Stimulated activated CD4-positive, alpha-beta T cell treated with anti-CD3 and anti-CD28 coated beads, Interleukin-15, amount 100 ng/mL, for 1 hour (primary cell): Measurements from ENCODE around the gene TXNDC12.

ENCODE experiments used
- DNase-seq, 2 donors: peaks; one replicate each; pipeline ENCODE4 v3.0.0-alpha.2; 2020; ENCODE audit warnings: low read depth in 1 of 2, low spot score in 1 of 2

Gene TXNDC12

DNA sequence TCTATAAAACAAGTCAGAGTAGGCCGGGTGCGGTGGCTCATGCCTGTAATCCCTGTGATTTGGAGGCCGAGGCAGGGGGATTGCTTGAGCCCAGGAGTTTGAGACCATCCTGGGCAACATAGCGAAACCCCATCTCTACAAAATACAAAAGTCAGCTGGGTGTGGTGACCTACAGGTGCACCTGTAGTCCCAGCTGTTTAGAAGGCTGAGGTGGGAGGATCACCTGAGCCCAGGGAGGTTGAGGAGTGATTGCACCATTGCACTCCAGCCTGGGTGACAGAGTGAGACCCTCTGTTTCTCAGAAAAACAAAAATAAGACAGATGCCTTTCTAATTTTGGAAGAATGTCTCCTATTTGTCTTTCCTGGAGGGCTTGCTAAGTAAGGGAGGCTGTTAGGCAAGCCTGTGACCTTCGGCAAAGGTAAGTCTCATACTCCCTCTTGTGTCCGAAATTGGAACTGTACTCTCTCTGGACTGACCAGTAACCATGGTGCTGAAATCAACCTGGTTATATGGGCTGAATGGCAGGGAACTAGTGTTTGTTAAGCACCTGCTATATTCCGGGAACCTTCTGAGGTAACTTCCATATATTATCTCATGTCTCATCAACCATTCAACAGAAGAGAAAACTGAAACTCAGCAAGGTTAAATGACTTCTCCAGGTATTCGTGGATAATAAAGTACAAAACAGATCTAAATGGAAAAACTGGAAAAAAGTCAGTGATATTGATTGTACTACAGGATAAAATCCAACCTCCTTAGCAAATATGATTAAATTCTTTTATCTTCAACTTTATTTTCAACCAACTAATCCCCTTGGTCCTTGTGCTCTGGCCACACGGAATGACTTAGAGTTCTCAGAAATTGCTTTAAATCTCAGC lies 52.7 kb downstream of the TXNDC12 start:
- peak in 1 of 2 donors; percentile 19 for DNase-seq

DNA sequence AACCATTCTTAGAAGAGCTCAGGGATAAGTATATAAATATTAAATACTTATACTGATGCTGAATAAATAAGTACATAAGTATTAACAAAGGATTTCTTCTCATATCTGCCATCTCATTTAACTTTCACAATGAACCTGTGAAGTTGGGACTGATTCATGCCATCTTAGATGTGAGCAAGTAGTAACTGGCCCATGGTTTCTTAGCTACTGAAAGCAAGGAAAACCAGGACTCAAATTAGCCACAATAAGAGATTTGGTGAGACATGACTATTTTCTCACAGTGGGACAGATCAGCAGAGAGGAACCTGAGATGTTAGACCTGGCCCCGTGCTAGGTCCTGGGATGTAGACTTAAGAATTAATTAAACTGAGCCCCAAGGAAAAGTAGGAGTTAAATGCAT lies 56.3 kb downstream of the TXNDC12 start:
- no peak for DNase-seq

DNA sequence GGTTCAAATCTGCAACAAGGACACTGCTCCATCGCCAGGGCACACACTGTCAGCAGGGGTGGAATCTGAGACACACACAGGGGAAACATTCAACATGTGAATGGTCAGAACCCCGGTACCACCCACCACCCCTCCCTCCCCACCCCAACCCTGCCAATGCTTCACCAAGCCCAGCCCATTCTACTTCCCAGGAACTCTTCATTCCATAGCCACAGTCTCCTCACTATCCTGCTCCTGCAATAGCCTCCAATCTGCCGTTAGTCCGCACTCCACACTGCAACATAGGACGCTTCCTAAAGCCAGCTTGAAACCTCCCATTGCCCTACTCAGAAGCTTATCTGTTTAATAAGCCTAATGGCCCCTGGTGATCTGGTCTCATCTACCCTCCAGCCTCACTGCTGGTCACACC lies 57.0 kb downstream of the TXNDC12 start:
- no peak for DNase-seq

DNA sequence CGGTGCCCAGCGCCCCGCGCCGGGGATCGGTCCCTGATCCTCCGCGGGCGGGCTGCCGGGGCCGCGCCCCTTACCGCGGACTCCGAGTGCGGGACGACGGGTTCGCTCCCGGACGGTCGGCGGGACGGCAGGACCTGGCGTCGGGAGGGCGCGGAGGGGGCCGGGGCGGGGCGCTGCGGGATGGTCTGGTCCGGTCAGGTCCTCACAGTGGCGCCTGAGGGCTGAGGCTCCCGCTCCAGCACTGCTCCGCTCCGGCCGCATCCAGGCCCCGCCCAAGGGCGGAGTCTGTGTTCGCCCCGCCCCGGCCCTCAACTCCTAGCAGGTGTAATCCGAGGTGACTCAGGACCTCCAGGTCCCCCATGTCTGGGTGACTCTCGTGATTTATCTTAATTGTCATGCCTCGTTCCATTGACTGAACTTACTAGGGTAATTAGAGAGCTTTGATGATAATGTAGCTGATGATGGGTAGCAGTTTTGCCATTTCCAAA lies 64.5 kb downstream of the TXNDC12 start, which contains the start of gene RAB3B:
Gene RAB3B (minus strand): TSS at position 223 of the 488 bp plus-strand sequence. CDS start 13,583 bp downstream, outside the sequence.
- DNase-seq, result peak; percentile 60 to 83

DNA sequence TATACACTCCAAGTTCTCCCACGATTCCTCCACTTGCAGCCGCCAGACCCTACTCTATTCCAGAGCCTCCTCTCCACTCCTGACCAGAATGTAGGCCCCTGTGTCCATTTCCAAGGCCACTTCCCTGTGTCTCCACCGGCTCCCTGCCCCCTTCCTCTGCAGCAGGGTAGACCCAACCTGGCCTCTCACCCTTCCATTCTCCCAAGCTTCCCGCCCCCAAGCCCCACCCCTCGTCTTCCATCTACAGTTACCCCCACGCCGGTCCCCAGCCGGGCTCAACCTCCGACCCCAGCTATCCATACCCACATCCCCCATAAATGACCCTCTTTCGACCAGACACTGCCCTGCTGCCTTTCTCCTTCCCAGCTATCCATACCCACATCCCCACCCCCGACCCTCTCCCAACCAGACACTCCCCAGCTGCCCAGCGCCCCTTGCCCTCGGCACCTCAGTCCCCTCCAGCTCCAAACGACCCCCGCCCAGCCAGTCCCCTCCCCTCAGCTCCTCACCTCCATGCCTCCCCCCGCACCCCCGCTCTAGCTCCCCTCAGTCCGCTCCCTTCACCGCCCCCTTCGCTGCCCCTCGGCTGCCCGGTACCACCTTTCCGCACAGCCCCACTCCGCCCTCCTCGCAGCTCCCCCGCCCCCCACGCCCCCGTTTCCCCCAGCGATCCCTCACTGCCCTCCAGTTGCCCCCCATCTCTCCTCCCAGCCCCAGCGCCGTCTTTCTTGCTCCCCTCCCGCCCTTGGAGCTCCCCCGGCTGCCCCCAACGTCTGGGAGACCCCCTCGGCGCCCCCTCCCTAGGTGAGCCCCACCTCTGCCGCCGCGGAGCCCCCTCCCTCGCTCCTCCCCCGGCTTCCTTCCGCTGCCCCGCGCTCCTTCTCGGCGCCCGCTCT lies 65.2 kb downstream of the TXNDC12 start:
- no peak for DNase-seq

- DNase-seq, result no peak
These were observed 66.7 kb downstream of the TXNDC12 start for GRCh38 chr1:51988254-51988653.

GRCh38 chr1:51986718-51987117 lies 68.3 kb downstream of the TXNDC12 start:
- no peak for DNase-seq

DNA sequence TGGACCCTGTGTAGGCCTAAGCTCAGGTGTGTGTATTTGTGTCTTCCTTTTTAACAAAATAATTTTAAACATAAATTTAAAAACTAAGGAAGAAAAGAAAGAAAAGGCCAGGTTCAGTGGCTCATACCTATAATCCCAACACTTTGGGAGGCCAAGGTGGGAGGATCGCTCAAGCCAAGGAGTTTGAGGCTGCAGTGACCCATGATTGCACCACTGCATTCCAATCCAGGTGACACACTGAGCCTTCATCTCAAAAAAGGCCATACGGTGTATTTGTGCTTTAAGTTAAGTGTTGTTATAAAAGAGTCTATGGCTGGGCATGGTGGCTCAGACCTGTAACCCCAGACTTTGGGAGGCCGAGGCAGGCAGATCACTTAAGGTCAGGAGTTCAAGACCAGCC lies 72.8 kb downstream of the TXNDC12 start:
- DNase-seq, result no peak

DNA sequence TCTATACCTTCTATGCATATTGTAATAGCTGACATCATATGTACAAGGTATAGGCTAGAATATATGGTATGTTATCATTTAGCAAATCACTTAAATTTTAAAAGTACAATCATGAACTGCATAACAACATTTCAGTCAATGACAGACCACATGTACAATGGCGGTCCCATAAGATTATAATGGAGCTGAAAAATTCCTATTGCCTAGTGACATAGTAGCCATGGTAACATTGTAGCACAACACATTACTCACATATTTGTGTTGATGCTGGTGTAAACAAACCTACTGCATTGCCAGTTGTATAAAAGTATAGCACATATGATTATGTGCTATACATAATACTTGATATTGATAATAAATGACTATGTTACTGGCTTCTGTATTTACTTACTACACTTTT lies 73.4 kb downstream of the TXNDC12 start:
- DNase-seq, result no peak

DNA sequence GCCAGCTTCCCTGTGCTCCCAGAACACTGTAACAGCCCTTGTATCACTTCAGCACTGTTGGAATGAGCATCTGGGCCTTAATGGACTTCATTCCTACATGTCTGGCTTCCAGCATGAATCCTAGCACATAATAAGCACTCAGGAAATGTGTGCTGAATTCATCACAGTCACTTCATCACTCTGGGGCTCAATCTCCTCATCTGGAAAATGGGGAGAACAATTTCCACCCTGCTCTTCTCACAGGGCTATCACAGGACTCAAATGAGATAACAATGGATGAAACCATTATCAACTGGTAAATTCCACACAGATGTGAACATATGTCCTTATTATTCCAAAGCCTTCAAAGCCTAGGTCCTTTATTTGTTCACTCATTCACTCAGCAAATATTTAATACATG lies 76.9 kb downstream of the TXNDC12 start:
- DNase-seq, result no peak

DNA sequence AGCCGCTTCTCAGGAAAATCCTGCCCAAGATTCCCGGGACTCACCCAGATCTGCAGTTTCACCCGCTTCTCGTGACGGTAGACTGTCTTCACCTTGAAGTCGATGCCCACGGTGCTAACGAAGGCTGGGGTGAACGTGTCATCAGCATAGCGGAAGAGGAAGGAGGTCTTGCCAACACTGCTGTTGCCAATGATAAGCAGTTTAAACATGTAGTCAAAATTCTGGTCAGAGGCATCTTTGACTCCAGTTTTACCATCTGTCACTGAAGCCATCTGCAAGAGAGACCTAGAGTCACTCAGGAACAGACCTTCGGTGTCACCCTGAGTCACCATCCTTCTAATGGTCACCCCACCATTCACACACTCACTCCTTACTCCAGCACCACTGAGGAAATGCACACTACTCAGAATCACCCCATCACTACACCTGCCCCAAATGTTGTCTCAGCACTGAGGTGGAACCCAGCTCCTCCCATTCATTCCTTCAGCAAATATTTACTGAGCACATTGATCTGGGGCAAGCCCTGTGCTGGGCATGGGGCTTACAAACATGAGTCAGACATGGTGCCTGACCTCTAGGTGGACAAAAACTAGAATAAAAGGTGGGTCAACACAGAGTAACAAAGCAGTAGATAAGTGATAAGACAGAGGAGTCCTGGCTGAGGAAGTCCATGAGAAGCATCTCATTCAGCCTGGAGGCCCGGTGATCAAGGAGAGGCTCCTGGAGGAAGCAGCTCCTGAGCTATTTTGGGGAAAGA lies 78.0 kb downstream of the TXNDC12 start:
- DNase-seq, result no peak

DNA sequence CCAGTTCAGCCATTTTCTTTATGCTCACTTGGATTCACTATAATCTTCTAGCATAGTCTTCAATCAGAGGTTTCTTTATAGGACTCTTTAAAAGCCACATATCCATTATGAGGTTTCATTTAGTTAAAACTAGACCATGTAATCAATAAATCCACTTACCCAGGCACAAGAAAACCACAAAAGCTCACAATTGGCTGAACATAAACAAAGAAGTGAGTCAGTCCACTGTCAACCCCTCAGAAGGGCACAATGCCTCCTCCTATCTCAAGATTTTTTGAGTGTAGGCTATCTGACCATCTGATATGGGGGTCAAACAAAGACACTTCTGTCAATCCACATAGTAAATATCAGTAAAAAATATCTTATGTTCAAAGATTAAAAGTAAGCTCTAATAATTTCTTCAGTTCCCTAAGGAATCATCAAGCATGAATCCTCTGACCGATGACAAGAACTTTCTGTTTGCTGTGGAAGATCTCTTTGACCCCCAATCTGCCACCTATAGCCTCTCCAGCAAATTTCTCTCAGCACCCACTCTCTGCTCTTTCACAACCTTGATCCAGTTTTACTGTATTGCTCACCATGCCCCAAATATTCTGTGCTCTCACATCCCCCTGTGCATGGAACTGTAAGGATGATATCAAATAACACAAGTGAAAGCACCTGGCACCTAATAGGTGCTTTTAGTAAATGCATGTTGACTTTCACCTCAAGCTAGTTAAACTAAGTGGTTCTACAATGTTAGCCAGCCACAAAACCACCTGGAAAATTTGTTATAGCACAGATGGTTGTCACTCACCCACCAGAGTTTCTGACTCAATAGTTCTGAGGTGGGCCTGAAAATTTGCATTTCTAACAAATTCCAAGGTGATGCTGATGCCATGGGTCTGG lies 81.2 kb downstream of the TXNDC12 start:
- no peak for DNase-seq
